Measurements from ENCODE around the gene TMCO4. TPM values are rescaled to one million over a fixed set of nuclear protein-coding genes. Genes with fewer than 3 reads are reported as not detected.
A peak's percentile ranks its signal among the peaks of the same experiment; 100 is the strongest.

The TMCO4 gene
- total and polyA plus RNA-seq, 11 donors, result 6.3 to 14.3 (median 7.6) TPM

DNA sequence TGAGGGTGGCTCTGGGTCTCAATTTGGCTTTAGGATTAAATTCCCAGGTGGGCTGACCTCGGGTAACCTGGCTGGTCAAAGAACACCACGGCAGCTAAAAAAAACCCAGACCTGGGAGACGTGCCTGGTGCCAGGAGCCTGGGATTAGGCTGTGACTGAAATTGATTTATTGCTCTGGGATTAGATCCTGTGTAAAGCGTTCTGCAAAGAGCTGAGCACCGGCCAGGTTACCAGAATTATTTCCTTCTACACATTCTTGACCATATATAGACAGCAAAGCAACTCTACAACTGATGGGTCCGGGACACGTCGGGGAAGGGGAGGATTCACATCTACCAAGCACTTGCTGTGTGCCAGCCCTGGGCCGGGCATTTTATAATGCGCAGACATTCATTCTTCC lies 45.2 kb downstream of the TMCO4 start:
- ATAC-seq, result no peak
- H3K36me3 ChIP-seq, result peaks cover 0 to 36% (median 21%) of the 10 kb centered on the region in 9 donors
- intact Hi-C loops (cut with DNase I), result loop anchor here in 1 of 10 donors (10.0 kb wide), 1 partner anchor 60 kb away; no protein-coding TSS in a partner anchor
- H3K27me3 ChIP-seq, result no peaks in the 10 kb centered on the region
- H3K4me1 ChIP-seq, result no peaks in the 10 kb centered on the region
- TF ChIP-seq POLR2A (IDR thresholded peaks at IDR 0.05), result no peak
- TF ChIP-seq, protein P1, sequence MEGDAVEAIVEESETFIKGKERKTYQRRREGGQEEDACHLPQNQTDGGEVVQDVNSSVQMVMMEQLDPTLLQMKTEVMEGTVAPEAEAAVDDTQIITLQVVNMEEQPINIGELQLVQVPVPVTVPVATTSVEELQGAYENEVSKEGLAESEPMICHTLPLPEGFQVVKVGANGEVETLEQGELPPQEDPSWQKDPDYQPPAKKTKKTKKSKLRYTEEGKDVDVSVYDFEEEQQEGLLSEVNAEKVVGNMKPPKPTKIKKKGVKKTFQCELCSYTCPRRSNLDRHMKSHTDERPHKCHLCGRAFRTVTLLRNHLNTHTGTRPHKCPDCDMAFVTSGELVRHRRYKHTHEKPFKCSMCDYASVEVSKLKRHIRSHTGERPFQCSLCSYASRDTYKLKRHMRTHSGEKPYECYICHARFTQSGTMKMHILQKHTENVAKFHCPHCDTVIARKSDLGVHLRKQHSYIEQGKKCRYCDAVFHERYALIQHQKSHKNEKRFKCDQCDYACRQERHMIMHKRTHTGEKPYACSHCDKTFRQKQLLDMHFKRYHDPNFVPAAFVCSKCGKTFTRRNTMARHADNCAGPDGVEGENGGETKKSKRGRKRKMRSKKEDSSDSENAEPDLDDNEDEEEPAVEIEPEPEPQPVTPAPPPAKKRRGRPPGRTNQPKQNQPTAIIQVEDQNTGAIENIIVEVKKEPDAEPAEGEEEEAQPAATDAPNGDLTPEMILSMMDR (IDR thresholded peaks at IDR 0.05), result no peak
- no peak for DNase-seq
- H3K9me3 ChIP-seq, result peaks cover 0 to 8% (median 0%) of the 10 kb centered on the region in 12 donors
- H3K27ac ChIP-seq, result peak overlapping the region in 1 of 12 donors; percentile 64
- WGBS, 4 donors, result 71 to 78% (median 74%) methylated on average over 10 of the region's 10 CpGs
- H3K4me3 ChIP-seq, result no peak overlapping the region

DNA sequence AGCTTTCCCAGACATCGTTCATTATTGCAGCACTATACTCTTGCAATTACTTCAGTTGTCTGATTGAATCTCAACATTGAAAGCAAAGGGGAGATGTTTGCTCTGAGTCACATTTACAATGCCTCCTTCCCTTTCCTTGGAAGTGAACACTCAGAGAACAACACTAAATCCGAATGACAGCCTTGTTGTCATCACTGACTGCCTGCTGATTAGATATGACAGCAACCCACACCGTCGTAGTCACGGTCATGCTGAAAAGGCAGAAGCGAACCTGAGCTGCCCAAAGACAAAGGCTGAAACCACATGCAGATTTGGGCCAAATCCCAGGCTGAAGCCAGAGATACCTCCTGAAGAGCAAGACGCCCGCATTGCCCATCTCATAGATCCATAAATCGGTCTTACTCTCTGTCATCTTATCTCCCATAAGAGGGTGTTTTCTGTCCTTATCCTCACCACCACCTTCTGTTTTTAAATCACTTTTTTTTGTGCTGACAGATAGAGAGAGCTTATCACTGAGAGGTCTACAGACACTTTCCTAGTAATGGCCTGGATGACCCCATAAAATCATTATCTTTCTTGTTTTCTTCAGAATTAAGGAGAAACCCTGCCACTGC lies 47.5 kb downstream of the TMCO4 start:
- no peaks in the 10 kb centered on the region for H3K27me3 ChIP-seq
- 63 to 73% (median 66%) methylated on average over 9 of the region's 9 CpGs for WGBS, 4 donors
- DNase-seq, result no peak
- peaks cover 0 to 2% (median 0%) of the 10 kb centered on the region in 12 donors for H3K9me3 ChIP-seq
- H3K4me3 ChIP-seq, result no peak overlapping the region
- no peaks in the 10 kb centered on the region for H3K4me1 ChIP-seq
- no peak overlapping the region for H3K27ac ChIP-seq
- TF ChIP-seq, protein P1 (IDR thresholded peaks at IDR 0.05), result no peak
- TF ChIP-seq POLR2A (IDR thresholded peaks at IDR 0.05), result no peak
- H3K36me3 ChIP-seq, result peaks cover 0 to 41% (median 21%) of the 10 kb centered on the region in 9 donors
- intact Hi-C loops (cut with DNase I), result loop anchor here in 1 of 10 donors (10.0 kb wide), 1 partner anchor 57 kb away; no protein-coding TSS in a partner anchor
- ATAC-seq, result no peak

DNA sequence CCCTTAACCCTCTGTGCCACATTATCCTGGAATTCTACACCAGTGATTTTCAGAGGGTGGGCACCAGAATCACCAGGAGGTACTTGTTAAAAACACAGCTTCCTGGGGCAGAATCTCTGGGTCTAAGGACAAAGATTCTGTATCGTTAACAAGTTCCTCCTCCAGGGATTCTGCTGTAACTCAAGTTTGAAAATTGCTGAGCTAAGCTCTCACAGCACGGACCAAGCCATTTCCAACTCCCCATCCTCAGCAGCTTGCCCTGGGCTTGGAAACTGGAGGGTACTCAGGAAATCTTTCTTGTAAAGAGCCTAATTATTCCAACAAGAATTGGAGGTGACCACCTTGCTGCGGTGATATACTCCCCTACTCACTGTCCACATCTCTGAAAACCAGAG lies 48.8 kb downstream of the TMCO4 start:
- intact Hi-C loops (cut with DNase I), result loop anchor here in 1 of 10 donors (10.0 kb wide), 1 partner anchor 56 kb away; no protein-coding TSS in a partner anchor
- Histone ChIP-seq H3K27ac (no peak overlapping the region), H3K4me1 (no peaks in the 10 kb centered on the region), H3K9me3 (no peaks in the 10 kb centered on the region), H3K4me3 (no peak overlapping the region), H3K36me3 (peaks cover 0 to 51% (median 31%) of the 10 kb centered on the region in 9 donors), H3K27me3 (no peaks in the 10 kb centered on the region)
- ATAC-seq (no peak), DNase-seq (no peak)
- WGBS, 4 donors, result 85 to 89% (median 86%) methylated on average over 3 of the region's 3 CpGs
- TF ChIP-seq, protein P1 (IDR thresholded peaks at IDR 0.05), result no peak
- TF ChIP-seq POLR2A (IDR thresholded peaks at IDR 0.05), result no peak

DNA sequence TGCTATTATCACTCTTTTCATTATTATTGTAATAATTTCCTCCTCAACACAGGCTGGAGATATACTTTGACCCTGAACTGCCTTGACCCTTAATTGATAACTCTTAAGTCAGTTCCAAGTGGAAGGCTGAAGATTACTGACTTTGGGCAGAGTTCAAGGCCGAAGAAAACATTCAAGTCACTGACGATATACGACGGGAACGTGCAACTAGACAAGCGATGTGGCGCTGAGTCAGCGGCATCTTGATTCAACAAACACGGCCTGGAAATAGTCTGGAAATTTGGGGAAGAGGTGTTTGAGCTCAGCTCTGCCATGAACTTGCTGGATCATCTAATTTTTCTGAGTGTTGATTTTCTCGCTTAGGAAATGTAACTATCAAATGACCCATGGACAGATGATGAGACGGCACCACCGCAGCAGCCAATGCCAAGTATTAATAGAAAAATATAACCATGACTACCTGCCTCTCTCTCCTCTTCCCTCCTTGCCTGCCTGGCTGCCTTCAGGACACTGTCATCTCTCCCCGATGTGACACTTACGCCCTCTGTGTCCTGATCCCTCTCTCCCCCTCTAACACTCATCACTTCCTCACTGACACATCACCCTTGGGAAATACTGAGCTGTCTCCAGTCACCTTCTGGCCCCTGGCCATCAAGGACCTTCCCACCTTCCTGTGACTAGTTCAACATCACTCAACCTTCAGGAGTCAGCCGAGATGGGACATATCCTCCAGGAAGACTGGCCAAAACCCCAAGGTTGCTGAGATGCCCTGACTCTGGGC lies 49.4 kb downstream of the TMCO4 start:
- no peaks in the 10 kb centered on the region for H3K4me1 ChIP-seq
- H3K27me3 ChIP-seq, result no peaks in the 10 kb centered on the region
- TF ChIP-seq, protein P1 (IDR thresholded peaks at IDR 0.05), result no peak
- TF ChIP-seq POLR2A (IDR thresholded peaks at IDR 0.05), result no peak
- no peak overlapping the region for H3K4me3 ChIP-seq
- H3K9me3 ChIP-seq, result no peaks in the 10 kb centered on the region
- H3K36me3 ChIP-seq, result peaks cover 0 to 54% (median 35%) of the 10 kb centered on the region in 9 donors
- DNase-seq (no peak), ATAC-seq (no peak)
- H3K27ac ChIP-seq, result no peak overlapping the region
- intact Hi-C loops (cut with DNase I), result loop anchor here in 1 of 10 donors (10.0 kb wide), 1 partner anchor 55 kb away; no protein-coding TSS in a partner anchor
- 85 to 87% (median 87%) methylated on average over 15 of the region's 15 CpGs for WGBS, 4 donors
